Measurements from ENCODE around the gene CWC27.

CWC27 gene

DNA sequence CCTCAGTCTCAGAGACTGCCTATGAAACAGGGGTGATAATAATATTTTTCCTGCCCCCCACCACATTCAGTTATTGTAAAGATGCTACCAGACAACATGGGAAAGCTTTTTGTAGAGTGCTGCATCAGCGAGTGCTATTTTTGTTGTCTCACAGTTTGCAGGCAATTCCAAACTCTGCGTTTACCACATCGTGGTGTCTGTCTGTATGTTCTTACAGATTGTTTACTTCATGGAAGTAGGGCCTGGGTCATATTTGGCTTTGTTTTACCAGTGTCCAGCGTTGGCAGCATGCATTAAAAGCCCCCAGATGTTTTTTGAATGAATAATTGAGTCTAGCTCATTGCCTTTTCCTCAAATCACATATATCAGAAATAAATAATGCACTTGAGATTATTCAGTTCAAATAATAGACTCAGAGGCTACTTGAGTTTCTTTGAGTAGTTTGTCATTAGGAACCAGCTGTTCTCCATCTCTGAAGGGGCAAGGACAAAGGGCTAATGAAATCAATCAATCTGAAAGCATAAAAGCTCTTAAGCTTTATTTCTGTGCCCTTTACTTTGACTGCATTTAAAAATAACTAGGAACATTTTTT lies 243.7 kb downstream of the CWC27 start:
- DNase-seq: no peak

DNA sequence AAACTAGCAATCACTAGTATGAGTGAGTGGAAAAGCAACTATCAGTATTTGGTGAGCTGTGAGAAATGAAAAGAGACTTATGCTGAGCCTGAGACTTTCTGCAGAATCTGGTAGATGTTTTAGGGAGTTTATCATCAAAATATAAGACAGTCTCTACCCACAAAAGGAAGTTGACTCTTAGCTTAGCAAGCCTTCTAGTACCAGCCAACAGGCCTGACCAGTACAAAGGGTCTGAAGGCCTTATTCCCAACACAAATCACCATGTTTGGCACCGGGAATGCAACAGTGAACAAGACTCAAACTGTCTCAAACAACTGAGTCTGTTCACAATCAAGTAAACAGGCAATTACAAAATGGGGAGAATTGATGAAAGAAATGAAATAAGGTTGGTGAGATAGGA lies 244.4 kb downstream of the CWC27 start:
- no peak for DNase-seq

DNA sequence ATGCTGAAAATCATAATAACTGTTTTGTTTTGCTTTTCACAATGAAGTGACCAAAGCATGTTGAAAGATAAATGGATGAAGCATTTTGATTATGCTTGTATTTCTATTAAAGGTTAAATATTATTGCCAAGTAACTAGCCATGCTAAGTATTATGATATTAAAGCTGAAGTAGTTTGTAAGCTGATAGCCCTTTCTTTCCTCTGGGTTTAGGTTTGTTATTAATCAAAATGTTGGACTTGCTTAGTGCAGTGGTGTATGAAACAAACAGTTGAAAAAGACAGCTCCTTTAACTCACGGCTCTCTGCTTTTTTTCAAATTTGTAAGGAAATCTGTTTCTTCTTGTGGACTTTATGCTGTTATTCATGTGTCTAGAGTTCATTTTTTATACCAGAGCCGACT lies 246.0 kb downstream of the CWC27 start:
- no peak for DNase-seq

DNA sequence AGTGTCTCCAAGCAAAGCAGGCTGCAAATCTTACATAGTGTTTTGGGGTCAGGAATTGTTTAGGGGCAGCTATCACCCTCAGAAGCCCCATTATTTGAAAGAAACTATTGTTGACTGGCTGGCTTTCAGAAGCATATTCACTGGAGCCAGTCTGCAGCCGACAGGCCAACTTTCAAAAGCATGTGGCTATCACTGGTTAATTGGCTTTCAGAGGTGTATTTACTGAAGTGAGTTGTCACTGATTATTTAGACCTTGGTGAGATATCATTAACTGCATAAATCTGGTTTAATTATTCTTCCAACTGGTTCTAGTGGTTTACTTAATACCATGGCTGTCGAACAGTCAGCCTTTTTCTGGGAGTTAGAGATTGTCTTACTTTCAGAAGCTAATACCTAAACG lies 247.0 kb downstream of the CWC27 start:
- no peak for DNase-seq

DNA sequence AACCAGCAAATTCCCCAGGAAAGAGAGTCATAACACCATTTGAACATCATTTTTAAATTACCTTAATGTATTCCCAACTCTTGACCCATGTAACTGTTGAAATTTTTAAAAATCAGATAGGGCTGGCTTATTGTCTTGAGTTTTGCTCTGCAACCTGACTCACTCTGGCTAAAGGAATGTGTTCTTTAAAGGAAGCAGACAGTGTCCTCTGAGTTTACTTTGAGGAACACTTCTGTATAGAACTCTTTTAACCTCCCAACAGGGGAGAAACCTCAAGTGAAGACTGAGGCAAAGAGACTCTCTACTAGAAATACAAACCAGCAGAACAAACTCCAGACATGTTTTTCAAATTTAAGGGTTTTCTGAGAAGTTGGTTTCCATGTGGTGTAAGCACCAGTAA lies 248.9 kb downstream of the CWC27 start:
- no peak for DNase-seq

DNA sequence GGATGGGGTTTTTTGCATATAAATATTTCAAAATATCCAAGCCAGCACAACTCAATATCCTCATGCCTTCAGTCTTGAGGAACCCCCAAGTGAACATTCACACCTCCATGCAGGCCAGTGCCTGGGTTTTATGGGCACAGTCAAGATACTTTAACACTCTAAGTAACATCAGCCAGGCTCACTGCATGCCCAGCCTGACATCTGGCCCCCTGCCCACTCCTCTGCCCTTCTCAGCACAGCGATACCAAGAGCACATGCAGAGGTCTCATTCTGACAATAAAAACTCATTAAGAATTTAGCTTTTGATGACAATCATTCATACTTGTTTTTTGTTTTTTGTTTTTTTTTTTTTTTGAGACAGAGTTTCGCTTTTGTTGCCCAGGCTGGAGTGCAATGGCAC lies 250.0 kb downstream of the CWC27 start:
- no peak for DNase-seq

DNA sequence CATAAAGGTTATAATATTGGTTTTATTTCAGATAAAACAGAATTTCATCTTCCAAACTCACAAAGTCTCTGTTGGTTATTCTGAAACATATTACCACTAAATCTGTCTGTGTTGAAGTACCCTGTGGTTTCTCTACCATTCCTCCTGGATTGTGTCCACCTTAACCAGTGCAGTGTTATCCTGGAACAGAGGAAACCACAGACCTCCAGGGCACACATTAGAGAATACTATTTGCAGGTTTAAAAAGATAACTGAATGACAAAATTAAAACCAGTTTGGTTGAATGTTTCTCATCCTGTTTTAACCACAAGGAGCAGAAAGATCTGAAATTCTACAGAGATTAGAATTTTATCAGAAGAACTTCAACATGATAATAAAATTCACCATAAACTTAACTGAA lies 251.8 kb downstream of the CWC27 start:
- DNase-seq: no peak

DNA sequence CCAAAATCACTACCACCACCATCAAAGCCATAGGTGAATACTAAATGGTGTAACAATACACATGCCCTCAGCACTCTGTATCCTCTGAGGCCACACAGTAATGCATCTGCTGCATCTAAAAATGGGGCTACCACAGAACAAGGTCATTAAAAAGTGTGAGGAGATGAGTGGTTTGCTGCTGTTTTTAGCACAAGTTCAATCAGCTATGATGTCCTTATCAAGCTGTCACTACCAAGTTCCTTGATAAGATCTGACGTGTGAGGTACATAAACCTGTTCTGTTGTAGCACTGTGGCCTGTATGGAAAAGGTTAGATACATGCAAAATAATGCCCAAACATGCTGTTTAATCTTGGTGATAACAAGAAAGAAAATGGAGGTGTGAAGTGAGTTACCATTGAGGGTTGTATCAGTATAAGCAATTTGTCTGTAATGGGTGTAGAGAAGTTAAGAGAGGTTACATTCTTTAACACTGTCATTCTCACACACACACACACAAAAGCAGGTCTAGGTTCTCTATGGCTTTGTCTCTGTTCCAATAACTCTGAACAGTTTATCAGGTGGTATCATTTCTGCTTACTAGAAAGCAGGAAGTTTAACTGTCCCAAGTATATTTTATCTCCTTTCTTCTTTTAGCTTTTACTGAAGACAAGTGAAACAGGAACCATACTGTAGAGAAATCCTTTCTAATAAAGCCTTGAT lies 252.9 kb downstream of the CWC27 start:
- DNase-seq: no peak

DNA sequence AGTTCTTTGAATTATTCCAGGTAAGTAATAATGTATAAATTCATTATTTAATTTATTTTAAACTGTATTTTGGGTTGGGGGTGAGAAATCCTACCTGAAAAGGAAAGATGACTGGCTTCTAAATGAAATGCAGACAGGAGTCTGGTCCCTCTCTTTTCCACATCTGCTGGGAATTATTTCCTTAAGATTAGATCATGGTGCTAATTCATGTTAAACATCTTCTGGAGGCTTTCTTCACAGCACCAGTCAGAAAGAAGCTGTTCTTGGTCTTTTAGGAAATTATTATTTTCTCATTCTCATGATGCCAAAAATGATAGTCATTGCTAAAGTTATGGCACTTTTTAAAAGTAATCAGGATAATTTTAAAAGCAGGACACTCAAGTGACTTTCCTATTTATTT lies 254.2 kb downstream of the CWC27 start:
- no peak for DNase-seq

DNA sequence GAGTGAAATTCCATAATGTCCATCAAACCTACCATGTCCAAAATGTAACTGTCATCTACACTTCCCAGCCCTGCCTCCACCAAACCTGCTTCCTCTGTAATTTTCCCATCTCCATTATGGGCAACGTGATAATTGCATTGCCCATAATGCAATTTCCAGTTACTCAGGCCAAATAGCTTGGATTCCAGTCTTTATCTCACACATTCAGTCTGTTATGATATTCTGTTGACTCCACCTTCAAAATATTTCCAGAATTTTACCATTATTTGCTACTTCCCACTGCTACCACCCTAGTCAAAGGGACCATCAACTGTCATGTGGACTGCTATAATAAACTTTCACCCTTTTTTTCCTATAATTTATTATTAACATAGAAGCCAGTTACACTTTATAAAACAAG lies 256.0 kb downstream of the CWC27 start:
- no peak for DNase-seq

DNA sequence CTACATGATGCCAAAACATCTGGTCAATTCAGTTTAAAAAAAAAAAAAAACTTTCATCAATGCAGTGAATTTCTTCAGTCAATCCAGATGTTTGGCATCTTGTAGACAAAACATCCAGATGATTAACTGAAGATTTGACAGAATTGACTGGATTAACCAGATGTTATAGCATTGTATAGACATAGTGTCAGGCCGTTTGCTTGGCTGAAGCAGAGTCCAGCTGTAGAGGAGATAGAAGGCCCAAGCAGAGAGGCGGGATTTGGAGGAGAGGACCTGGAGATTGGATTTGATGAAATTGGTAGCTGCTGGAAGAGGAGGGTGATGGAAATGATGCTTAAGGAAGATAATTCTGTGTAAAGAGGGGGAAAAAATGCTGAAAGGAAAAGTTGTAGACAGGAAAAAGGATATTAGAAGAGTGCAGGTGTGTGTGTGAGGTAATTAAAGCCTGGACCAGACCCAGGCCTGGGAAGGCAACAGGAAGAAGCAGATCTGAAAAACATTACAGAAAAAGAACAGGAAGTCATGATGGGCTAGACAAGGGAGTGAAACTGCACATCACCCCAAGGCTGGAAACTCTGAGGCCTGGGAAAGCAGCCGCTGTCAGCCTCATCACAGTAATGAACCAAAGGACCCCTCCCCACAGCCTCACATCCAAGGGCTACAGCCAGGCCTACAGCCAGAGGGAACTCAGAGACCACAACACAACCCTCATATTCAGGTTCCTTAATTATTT lies 258.3 kb downstream of the CWC27 start:
- peak; percentile 49 for DNase-seq

DNA sequence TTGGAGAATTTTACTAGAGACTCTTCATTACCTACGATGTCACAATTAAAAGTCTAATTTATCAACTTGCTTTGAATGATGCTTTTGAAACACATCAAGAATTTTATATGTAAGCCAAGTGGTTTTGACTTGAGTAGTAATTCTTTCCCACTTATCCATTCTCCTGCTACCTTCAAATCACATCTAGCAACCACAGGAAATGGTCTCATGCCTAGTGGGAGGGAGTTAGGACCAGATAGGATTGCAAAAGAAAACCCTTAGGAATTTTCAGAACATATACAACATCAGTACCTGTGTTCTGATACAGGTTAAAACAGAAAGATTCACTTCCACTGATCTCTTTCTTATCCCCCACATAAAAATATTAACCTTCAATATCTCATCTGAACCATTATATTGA lies 260.4 kb downstream of the CWC27 start:
- DNase-seq: no peak

DNA sequence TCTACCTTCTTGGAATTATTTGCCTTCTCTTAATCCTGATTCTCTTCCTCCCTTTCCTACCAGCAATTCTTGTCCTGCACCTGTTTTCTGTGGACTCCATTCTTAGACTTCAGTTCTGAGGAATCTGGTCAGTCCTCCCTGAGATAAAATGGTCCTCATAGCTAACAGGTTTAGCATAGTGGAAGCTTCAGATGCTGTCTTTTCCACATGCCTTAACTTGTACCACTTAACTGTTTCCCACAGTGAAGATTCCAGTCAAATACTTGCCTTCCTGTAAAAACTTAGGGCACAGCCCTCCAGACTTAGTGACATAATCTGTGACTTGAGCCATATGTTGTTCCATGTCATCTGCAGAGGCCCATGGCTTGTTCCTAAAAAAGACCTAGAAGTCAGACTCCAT lies 261.3 kb downstream of the CWC27 start:
- no peak for DNase-seq

DNA sequence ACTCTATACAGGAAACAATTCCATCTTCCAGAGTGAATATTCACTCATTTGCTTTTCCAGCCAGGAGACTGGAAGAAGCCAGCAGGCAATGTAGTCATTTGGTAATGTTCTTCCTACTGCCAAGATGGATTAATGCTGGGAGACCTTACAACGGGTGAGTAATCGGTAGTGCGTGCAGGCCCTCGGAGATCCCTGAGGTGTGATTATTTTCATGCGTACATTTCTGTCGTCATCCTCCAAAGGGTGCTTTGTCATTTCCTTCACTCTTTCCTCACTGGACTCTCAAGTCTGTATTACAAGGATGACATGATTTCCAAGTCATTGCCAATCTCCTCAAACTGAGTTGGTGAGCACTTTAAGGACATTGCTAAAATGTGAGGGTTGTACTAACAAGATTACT lies 263.5 kb downstream of the CWC27 start:
- no peak for DNase-seq

DNA sequence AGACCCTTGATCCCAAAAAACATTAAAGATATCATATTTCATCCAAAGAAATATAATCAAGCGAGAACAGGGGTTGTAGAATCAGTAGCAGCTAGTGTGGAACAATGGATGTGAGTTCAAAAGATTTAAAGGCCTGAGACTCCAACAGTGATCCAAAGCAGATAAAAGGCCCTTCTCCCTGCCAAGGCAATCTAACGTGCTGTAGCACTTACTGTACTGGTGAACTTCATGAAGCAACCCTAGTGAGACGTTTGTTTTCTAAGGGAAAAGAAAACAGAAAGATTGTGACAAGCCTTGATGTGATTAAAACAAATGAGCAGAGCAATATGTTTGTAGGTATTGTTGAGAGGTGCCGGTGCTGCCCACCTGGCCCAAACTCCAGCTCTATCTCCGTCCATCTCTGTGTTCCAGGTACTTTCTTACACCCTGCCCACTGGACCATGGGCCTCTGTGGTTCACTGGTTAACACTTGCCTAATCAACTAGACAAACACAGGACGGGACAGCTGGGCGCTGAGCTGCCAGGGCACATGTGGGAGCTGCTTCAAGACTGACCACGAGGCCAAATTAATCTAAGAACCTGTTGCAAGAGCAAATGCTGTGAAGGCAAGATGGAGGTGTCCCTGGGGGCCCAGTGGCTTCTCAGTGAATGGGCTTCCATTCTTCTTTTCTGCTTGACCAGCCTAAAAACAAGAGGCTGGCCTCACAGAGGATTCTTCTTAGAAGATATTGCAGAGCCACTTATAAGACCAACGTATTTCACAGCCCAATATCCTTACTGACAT lies 265.5 kb downstream of the CWC27 start:
- no peak for DNase-seq

DNA sequence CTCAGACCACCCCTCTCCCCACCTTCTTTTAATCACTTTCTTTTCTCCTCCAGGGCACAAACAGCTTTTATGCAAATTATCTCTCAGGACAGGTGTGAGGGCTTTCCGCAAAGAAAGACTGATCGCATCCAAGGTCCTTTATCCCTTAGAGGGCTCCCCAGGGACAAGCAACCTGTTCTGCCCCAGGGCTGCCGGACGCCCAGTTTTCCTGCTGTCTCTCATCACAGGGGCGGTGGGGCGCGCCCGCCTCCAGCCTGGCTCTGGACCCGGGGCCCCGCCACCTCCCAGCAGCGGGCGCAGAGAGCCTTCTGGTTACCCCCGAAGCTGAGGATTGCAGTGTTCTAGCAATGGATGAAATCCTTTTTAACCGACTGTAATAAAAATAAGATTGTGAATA lies 266.1 kb downstream of the CWC27 start:
- no peak for DNase-seq

DNA sequence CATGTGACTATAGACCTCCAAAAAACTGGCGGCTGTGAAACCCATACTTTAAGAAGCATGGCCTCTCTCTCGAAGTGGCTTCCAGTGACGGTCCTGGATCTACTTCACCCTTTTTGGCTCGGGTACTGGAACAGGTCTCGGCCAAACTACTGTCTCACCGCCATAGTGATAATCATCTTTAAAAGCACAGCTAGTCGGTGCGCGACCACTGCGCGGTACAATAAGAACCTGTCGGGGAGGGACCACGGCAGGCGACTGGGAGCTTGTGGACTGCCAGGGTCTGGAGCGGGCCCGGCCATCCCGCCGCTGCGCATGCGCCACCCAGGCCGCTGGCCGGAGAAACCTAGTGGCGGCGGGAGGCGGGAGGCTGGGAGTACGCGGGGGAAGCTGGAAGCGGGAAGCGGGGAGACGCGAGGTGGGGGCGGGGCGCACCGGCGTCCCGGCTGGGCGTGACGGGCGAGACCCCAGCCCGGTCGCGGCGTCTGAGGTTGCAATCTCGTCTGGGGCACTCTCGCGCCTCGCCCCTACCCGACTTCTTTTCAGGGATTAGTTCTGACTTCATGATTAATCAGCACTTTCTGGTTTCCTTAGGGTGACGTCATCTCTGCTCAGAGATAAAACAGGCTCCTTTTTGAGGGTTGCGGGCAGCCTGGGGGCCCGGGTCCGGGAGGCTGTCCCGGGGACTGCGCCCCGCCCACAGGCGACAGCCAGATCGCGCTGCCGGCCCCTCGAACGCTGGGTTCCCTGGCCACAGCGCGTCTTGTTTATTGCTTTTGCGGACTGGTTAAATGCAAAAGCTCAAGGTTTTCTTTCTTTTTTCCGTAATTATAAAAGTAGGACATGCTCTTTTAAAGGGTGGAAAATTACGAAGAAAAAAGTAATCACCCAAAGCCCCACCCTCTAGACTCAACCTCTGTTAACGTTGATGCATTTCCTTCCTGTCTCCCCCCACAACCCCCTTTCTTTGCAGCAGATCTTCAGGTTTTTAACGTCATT lies 266.8 kb downstream of the CWC27 start:
- peak; percentile 95 for DNase-seq

DNA sequence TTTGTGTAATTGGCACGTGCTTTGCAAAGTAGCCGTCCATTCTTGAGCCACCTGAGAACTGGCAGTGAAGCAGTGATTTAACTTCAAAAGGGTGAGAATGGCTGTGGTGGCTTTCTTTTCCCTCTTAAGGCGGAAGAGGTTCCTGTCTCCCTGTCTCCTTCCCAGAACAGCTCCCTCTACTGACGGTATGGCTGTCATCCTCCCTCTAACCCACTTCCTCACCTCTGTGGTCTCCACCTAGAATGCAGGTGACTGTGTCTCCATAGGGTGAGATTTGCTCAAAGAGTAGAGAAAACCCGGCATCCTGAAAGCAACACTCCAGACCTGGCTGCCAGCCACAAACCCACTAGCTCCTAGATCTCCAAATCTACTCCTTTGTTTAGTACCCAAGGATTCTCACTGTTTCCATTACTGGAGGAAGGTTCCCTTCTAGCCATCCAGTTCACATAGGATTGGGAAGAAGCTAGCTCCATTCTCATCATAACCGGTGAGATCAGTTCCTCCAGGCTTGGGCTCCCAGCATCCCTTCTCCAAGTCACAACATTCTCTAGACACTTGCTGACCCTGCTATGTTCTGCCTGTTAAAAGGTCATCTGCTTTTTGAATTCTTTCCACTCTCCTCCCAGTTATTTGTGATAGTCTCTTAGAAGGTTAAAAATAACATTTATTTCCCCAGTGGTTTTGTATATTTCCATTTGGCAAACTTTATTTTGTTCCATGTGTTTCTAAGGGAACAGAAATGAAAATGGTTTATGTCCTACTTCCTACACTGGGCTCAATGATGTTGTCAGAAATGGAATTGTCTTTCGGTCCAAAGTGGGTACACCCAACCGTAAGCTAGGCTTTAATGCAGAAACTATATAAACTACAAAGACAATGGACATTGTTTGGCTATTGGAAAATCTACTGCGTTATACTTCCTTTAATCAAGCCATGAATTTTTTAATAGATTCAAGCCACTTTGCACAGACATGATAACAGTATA lies 269.4 kb downstream of the CWC27 start:
- no peak for DNase-seq

DNA sequence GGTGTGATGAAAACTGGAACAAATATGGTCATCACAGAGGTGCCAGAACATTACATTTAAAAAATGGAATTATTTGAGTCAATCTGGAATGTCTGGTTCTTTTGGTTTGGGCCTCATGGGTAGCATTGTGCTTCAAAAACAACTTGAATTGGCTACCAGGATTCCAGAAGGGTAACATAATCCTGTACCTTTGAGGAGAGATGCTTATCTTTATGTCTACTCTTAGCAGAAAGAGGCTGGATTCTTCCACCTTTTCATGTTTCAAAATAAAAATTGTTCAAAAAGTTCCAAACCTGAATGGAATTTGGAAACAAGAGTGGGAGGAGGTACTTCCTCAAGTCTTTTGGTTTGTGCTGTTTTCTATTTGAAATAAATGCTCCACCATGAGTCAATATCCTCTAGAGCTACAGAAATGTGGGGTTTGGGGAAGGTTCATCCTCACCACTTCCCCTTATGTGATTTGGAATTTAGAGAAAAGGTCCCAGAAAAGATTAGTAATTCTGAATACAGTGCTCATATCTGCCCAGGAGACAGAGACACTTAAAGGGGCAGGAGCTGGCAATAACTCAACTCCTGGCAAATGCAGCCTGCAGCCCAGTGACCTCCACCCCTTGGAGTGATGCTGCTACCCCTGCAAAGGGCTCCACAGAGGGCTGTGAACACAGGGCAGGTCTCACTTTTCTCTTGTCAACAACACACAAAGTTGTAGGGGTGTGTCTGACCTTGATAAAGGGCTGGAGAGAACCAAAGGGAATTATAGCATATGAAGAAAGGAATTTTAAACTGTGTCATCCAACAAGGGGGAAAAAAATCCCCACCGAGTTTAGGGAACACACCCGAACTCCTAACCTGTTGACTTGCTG lies 272.8 kb downstream of the CWC27 start:
- DNase-seq: no peak

DNA sequence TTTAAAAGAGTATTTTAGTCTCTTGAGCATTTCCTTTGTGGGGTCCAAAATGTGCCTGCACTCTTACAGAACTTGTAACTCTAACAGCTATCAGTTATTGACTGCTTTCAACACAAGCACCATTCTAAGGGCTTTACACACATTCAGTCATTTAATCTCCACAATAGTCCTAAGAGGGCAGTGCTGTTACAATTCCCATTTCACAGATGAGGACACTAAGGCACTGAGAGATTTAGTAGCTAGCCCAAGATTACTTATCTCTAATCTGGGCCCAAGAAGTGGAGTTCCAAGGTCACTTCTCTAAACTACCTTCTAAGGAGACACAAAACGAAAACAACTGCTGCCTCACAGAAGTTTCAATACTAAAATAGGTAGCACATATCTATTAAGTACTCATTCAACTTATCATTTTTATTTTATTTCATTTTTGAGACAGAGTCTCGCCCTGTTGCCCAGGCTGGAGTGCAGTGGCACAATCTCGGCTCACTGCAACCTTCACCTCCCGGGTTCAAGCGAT lies 275.2 kb downstream of the CWC27 start:
- no peak for DNase-seq
